GM18868 (cell line): ENCODE measurements around the gene SNX11.

ENCODE experiments used
- ATAC-seq: cut with Tn5 transposase; IDR thresholded peaks from one replicate; pipeline ENCODE4 v1.9.1; 2021; ENCODE audit warnings: mild to moderate bottlenecking, moderate library complexity; ENCODE audit not compliant: unreplicated experiment

Gene SNX11

GRCh38 chr17:48128400-48128799, 20.8 kb downstream of the SNX11 start:
- ATAC-seq: no peak

GRCh38 chr17:48129981-48130380, 22.4 kb downstream of the SNX11 start:
- no peak for ATAC-seq

GRCh38 chr17:48131216-48131824, 23.8 kb downstream of the SNX11 start:
- ATAC-seq: no peak

- ATAC-seq: no peak
These were observed 24.8 kb downstream of the SNX11 start for GRCh38 chr17:48132385-48132784.

- no peak for ATAC-seq
These were observed 27.4 kb downstream of the SNX11 start for GRCh38 chr17:48134912-48135480.

GRCh38 chr17:48137656-48138055, 30.1 kb downstream of the SNX11 start:
- ATAC-seq: no peak

GRCh38 chr17:48139944-48140343, 32.4 kb downstream of the SNX11 start:
- no peak for ATAC-seq

- no peak for ATAC-seq
These were observed 36.1 kb downstream of the SNX11 start for GRCh38 chr17:48143629-48144028.

GRCh38 chr17:48144231-48144630, 36.7 kb downstream of the SNX11 start:
- ATAC-seq: no peak

- no peak for ATAC-seq
These were observed 37.6 kb downstream of the SNX11 start for GRCh38 chr17:48144976-48145798.

- ATAC-seq: no peak
These were observed 40.6 kb downstream of the SNX11 start for GRCh38 chr17:48148029-48148770.

- no peak for ATAC-seq
These were observed 41.6 kb downstream of the SNX11 start for GRCh38 chr17:48148854-48149786.

GRCh38 chr17:48149787-48150463, 42.4 kb downstream of the SNX11 start:
- no peak for ATAC-seq

GRCh38 chr17:48150597-48151001, 43.0 kb downstream of the SNX11 start:
- no peak for ATAC-seq

- ATAC-seq: no peak
These were observed 43.7 kb downstream of the SNX11 start for GRCh38 chr17:48151220-48151619.

GRCh38 chr17:48152289-48152688, 44.7 kb downstream of the SNX11 start:
- ATAC-seq: no peak

- ATAC-seq: no peak
These were observed 46.3 kb downstream of the SNX11 start for GRCh38 chr17:48153691-48154358.

GRCh38 chr17:48155889-48156611, 48.5 kb downstream of the SNX11 start:
- ATAC-seq: no peak

GRCh38 chr17:48159232-48159631, 51.7 kb downstream of the SNX11 start:
- no peak for ATAC-seq
